ENCODE results near the gene RNF11. TPM values are rescaled to one million over a fixed set of nuclear protein-coding genes. Genes with fewer than 3 reads are reported as not detected.

The RNF11 gene
- total RNA-seq, result 10 to 100 TPM; 77.6 to 86.5 (median 85.3) TPM

GRCh38 chr1:51235673-51236530 lies at the start of gene RNF11:
Gene RNF11 (plus strand): TSS chr1:51236273. CDS start chr1:51236757, 484 bp downstream.
- TF ChIP-seq POLR2A (IDR thresholded peaks at IDR 0.05) (peak; percentile 94 to 96), CTCF (IDR thresholded peaks at IDR 0.05 in 4 of 5, conservative IDR thresholded peaks at IDR 0.05 in 1 of 5) (peak in 1 of 5 experiments; percentile 11)
- Histone ChIP-seq H3K4me1 (peaks cover 25 to 41% of the 10 kb centered on the region in 2 donors), H3K4me3 (peak within 1 kb of the TSS; percentile 84 to 97 (median 94)), H3K9me3 (no peaks in the 10 kb centered on the region), H3K27me3 (no peaks in the 10 kb centered on the region), H3K27ac (peak within 1 kb of the TSS; percentile 99 to 100 (median 99)), H3K36me3 (no peaks in the 10 kb centered on the region)
- DNase-seq, result peak; percentile 86 to 93
- intact Hi-C loops (cut with DNase I; ENCODE audit: low total_unique reads), result loop anchor here (1.0 to 5.0 kb wide), 3 partner anchors 61 to 819 kb away; partner anchors contain the start of gene TXNDC12
- ATAC-seq, result peak; percentile 85 to 87
- in situ Hi-C loops (cut with MboI; ENCODE audit: low sequenced_read_pairs in 4 of 4), result no loop called here

- in situ Hi-C loops (cut with MboI; ENCODE audit: low sequenced_read_pairs in 4 of 4) (loop anchor here in 3 of 4 donors (10.0 to 25.0 kb wide), 3 partner anchors 99 to 253 kb away; no protein-coding TSS in a partner anchor), intact Hi-C loops (cut with DNase I; ENCODE audit: low total_unique reads) (loop anchor here (2.0 kb wide), 1 partner anchor 259 kb away; no protein-coding TSS in a partner anchor)
- no peak for ATAC-seq
- Histone ChIP-seq H3K27me3 (no peaks in the 10 kb centered on the region), H3K4me3 (no peak overlapping the region), H3K36me3 (no peaks in the 10 kb centered on the region), H3K4me1 (no peaks in the 10 kb centered on the region), H3K27ac (no peak overlapping the region), H3K9me3 (no peaks in the 10 kb centered on the region)
- DNase-seq, result no peak
- TF ChIP-seq POLR2A (IDR thresholded peaks at IDR 0.05), result no peak
- no peak for TF ChIP-seq CTCF (IDR thresholded peaks at IDR 0.05 in 4 of 5, conservative IDR thresholded peaks at IDR 0.05 in 1 of 5)
Measured at GRCh38 chr1:51188230-51188629, 47.8 kb upstream of the RNF11 start.

- no peak for DNase-seq
- intact Hi-C loops (cut with DNase I; ENCODE audit: low total_unique reads) (loop anchor here (1.0 to 2.0 kb wide), 3 partner anchors 107 to 415 kb away; no protein-coding TSS in a partner anchor), in situ Hi-C loops (cut with MboI; ENCODE audit: low sequenced_read_pairs in 4 of 4) (loop anchor here (5.0 to 25.0 kb wide), 7 partner anchors 98 to 417 kb away; no protein-coding TSS in a partner anchor)
- Histone ChIP-seq H3K27me3 (no peaks in the 10 kb centered on the region), H3K4me1 (no peaks in the 10 kb centered on the region), H3K36me3 (no peaks in the 10 kb centered on the region), H3K9me3 (no peaks in the 10 kb centered on the region), H3K27ac (no peak overlapping the region), H3K4me3 (no peak overlapping the region)
- ATAC-seq, result peak in 1 of 2 donors; percentile 41
- TF ChIP-seq CTCF (IDR thresholded peaks at IDR 0.05 in 4 of 5, conservative IDR thresholded peaks at IDR 0.05 in 1 of 5) (peak; percentile 55 to 87 (median 81)), POLR2A (IDR thresholded peaks at IDR 0.05) (no peak)
Measured at GRCh38 chr1:51189421-51190073, 46.5 kb upstream of the RNF11 start.

GRCh38 chr1:51190961-51191360 lies 45.1 kb upstream of the RNF11 start:
- H3K4me3 ChIP-seq, result no peak overlapping the region
- H3K4me1 ChIP-seq, result no peaks in the 10 kb centered on the region
- intact Hi-C loops (cut with DNase I; ENCODE audit: low total_unique reads), result loop anchor here (2.0 kb wide), 1 partner anchor 106 kb away; no protein-coding TSS in a partner anchor
- ATAC-seq, result no peak
- in situ Hi-C loops (cut with MboI; ENCODE audit: low sequenced_read_pairs in 4 of 4), result loop anchor here (5.0 to 25.0 kb wide), 6 partner anchors 96 to 419 kb away; no protein-coding TSS in a partner anchor
- no peaks in the 10 kb centered on the region for H3K36me3 ChIP-seq
- TF ChIP-seq CTCF (IDR thresholded peaks at IDR 0.05 in 4 of 5, conservative IDR thresholded peaks at IDR 0.05 in 1 of 5) (no peak), POLR2A (IDR thresholded peaks at IDR 0.05) (no peak)
- H3K9me3 ChIP-seq, result no peaks in the 10 kb centered on the region
- H3K27me3 ChIP-seq, result no peaks in the 10 kb centered on the region
- no peak for DNase-seq
- H3K27ac ChIP-seq, result no peak overlapping the region

Measured in gastrocnemius medialis (tissue), 4 donors.